GM21619 (cell line): ENCODE measurements around the gene KLF17.

Source experiments
- ATAC-seq: cut with Tn5 transposase; IDR thresholded peaks from one replicate; pipeline ENCODE4 v1.9.1; 2021; ENCODE audit not compliant: unreplicated experiment

KLF17 gene

DNA sequence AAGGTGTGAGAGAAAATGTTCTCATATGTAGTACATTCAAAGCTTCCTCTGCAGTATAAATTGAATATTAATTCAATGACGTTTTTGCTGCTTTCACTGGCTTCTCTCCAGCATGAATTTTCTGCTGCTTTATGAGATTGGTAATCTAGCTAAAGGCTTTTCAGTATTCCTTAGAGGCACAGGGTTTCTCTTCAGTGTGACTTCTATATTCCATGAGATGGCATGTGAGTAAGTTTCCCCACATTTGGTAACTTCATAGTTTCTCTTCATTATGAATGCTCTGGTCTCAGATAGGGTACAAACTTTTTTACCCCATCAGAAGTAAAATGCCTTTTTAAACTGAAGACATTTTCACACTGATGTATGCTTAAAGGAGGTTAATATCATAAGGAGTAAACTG is 33.2 kb downstream of the KLF17 start:
- no peak for ATAC-seq

GRCh38 chr1:44152692-44153091 is 34.1 kb downstream of the KLF17 start:
- ATAC-seq = no peak

DNA sequence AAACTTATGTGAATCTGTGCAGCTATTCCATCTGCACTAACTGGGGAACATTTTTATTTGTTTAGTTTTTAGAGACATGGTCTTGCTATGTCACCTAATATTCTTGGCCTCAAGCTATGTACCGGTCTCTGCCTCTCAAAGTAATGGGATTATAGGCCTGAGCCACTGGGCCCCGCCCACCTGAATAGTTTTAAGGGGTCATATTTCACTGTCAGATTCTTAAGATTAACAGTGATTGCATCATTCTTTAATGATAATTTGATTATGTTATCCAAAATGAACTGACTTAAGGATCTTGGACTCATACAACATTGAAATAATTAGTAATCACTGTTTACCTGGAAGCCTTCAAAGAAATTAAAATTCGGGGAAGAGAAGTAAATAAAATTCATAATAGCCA is 35.4 kb downstream of the KLF17 start:
- no peak for ATAC-seq

GRCh38 chr1:44157903-44158302 is 39.3 kb downstream of the KLF17 start:
- no peak for ATAC-seq

GRCh38 chr1:44158871-44159270 is 40.2 kb downstream of the KLF17 start:
- ATAC-seq = no peak

GRCh38 chr1:44161546-44161945 is 42.9 kb downstream of the KLF17 start:
- ATAC-seq = no peak

DNA sequence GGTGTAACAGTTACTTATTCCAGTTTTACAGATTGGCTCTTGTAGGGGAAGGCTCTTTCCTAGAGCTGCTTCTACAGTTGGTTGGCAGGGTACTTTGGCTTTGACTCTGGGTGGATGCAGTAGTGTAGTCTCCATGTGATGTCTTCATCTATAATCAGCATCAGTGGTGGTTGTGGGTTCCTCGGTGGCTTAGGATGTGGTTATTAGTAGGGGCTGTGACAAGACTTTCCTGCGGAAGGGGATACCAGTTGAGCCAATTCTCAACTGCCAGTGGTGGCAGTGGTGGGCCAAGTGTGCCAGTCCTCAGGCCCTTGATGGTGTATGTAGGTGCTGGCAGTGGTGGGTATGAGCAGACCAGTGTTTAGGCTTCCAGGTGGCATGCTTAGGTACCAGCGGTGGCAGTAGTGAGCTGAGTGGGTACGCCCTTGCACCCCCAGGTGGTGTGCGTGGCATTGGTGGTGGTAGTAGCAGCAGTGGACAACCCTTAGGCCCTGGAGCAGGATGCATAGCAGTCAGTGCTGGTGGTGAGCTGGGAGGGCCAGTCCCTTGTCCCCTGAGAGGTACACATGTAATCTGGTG is 50.0 kb downstream of the KLF17 start:
- ATAC-seq = no peak

- no peak for ATAC-seq
These were observed 51.7 kb downstream of the KLF17 start for GRCh38 chr1:44170281-44170823.

- ATAC-seq = no peak
These were observed 56.0 kb downstream of the KLF17 start for GRCh38 chr1:44174630-44175029.
